Measurements from ENCODE around the gene CYP46A1.

DNA sequence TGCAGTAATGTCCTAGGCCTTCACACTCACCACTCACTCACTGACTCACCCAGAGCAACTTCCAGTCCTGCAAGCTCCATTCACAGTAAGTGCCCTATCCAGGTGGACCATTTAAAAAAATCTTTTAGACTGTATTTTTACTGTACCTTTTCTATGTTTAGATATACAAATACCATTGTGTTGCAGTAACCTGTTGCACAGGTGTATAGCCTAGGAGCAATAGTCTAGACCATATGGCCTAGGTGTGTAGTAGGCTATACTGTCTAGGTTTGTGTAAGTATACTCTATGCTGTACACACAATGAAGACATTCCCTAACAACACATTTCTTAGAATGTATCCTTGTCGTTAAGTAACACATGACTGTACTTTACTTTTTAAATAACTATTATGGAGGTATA lies 17.2 kb downstream of the CYP46A1 start:
- no peak for TF ChIP-seq EZH2phosphoT487 (IDR thresholded peaks at IDR 0.05; ENCODE audit: insufficient read depth, low read depth)
- TF ChIP-seq EZH2 (IDR thresholded peaks at IDR 0.05; ENCODE audit: insufficient read depth, poor library complexity, severe bottlenecking): no peak

All from GM23248 (cell line).